Activated T-helper 1 cell treated with anti-CD3 and anti-CD28 coated beads, Interleukin-12 subunit alpha, Interleukin-12 subunit beta, Interleukin-2, Interleukin-4 antibody, amounts not matched to agents 30 ng/mL and 10 ng/mL and 1 ng/mL, durations not matched to agents 14 hours and 24 hours and 36 hours (primary cell): ENCODE data around the gene PPIP5K2. TPM values are rescaled to one million over a fixed set of nuclear protein-coding genes. Genes with fewer than 3 reads are reported as not detected.
"Not testable (repeated sequence)": the region's sequence is repeated elsewhere in the genome, so short reads cannot be mapped to it uniquely, and the experiment has no call there.

Experiments
- DNase-seq: peaks from one replicate; pipeline ENCODE4 v3.0.0; 2021; ENCODE audit warnings: low spot score
- H3K27ac Mint-ChIP-seq: one replicate; pipeline ENCODE4 v1.8.0; 2021; ENCODE audit warnings: mild to moderate bottlenecking, mixed read lengths
- H3K27me3 Mint-ChIP-seq: one replicate; pipeline ENCODE4 v1.8.0; 2022; ENCODE audit warnings: mild to moderate bottlenecking, moderate library complexity, mixed read lengths; ENCODE audit not compliant: insufficient read depth
- H3K36me3 Mint-ChIP-seq: one replicate; pipeline ENCODE4 v1.8.0; 2021; ENCODE audit warnings: low read depth, mixed read lengths
- H3K4me1 Mint-ChIP-seq: one replicate; pipeline ENCODE4 v1.8.0; 2021; ENCODE audit warnings: low read depth, mixed read lengths
- H3K4me3 Mint-ChIP-seq: one replicate; pipeline ENCODE4 v1.8.0; 2021; ENCODE audit warnings: mild to moderate bottlenecking, moderate library complexity, mixed read lengths
- H3K9me3 Mint-ChIP-seq: one replicate; pipeline ENCODE4 v1.8.0; 2021; ENCODE audit warnings: mixed read lengths
- intact Hi-C: fragments of 100-400 bp; cut with micrococcal nuclease; formaldehyde crosslinking; loops from one replicate; pipeline ENCODE4 v1.15.1; 2024
- total RNA-seq: library from RNA; stranded (reverse); gene quantifications from 2 replicates; pipeline ENCODE4 v1.2.3, GENCODE V29; 2022

Gene PPIP5K2
- total RNA-seq: 47.6 and 52.7 TPM in 2 replicates

DNA sequence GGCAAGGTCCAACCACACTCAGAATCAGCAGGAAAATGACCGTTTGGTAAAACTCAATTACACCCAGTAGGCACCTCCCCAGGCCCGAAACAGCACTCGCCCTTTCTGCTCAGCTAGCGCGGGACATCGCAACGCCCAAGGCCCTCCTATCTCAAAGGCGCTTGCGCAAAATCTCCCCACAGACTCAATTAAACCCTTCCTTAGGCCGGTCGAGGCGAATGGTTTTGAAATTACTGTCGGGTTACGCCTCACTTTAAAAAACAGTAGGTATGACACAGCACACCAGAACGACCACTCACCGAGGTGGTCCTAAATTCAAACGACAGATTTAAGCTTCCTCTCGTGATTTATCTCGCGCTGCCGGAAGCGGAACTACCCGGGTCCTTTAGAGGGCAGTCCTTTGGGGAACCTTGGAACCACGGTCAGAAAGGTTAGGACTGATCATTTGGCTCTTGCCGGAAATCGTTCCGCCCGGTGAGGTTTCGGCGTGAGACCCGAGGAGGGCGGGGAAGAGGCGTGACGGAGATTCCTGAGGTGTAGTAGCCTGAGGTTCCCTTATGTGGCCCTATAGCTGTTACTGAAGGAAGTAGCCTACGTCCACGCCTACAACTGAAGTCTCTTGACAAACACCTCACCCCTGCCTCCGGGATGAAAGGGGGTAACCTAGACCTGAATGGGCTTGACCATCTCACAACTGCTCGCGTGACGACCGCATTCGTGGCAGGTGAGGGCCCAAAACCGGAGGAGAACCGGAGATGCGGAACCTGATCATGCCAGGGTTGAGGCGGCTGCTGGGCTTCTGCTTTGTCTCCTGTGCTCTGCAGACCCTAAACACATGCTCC, at the start of gene PPIP5K2, which contains the start of gene GIN1:
TSS of gene PPIP5K2 (plus strand) at position 537 of the 842 bp plus-strand sequence. CDS start 9,289 bp downstream, outside the sequence.
TSS of gene GIN1 (minus strand) at position 374 of the 842 bp plus-strand sequence. CDS start 11,431 bp downstream, outside the sequence.
- peak; percentile 96 for DNase-seq
- H3K4me1 Mint-ChIP-seq: peaks cover 41% of the 10 kb centered on the region
- peaks cover 6% of the 10 kb centered on the region for H3K36me3 Mint-ChIP-seq
- no peaks in the 10 kb centered on the region for H3K27me3 Mint-ChIP-seq
- peak within 1 kb of the TSS; percentile 93 for H3K4me3 Mint-ChIP-seq
- intact Hi-C loops: loop anchor here (1.0 to 5.0 kb wide), 7 partner anchors 9 to 438 kb away; partner anchors contain the start of gene MACIR
- peak within 1 kb of the TSS; percentile 96 for H3K27ac Mint-ChIP-seq
- H3K9me3 Mint-ChIP-seq: no peaks in the 10 kb centered on the region

DNA sequence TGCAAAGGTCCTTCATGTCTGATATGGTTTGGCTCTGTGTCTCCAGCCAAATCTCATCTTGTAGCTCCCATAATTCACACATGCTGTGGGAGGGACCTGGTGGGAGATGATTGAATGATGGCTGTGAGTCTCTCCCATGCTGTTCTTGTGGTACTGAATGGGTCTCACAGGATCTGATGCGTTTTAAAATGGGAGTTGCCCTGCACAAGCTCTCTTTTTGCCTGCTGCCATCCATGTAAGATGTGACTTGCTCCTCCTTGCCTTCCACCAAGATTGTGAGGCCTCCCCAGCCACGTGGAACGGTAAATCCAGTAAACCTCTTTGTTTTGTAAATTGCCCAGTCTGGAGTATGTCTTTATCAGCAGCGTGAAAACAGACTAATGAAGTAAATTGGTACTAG, 46.6 kb upstream of the PPIP5K2 start:
- DNase-seq, H3K36me3 Mint-ChIP-seq, H3K4me1 Mint-ChIP-seq, H3K27me3 Mint-ChIP-seq, intact Hi-C loops, H3K27ac Mint-ChIP-seq, H3K4me3 Mint-ChIP-seq: not testable (repeated sequence)
- peaks cover 46% of the 10 kb centered on the region for H3K9me3 Mint-ChIP-seq

DNA sequence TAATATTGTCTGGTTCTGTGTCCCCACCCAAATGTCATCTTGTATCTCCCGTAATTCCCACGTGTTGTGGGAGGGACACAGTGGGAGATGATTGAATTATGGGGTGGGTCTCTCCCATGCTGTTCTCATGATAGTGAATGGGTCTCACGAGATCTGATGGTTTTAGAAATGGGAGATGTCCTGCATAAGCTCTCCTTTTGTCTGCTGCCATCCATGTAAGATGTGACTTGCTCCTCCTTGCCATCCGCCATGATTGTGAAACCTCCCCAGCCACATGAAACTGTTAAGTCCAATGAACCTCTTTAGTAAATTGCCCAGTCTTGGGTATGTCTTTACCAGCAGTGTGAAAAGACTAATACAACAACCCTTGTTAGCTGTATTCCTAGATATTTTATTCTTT, 44.7 kb upstream of the PPIP5K2 start:
- H3K27me3 Mint-ChIP-seq: peaks cover 4% of the 10 kb centered on the region

DNA sequence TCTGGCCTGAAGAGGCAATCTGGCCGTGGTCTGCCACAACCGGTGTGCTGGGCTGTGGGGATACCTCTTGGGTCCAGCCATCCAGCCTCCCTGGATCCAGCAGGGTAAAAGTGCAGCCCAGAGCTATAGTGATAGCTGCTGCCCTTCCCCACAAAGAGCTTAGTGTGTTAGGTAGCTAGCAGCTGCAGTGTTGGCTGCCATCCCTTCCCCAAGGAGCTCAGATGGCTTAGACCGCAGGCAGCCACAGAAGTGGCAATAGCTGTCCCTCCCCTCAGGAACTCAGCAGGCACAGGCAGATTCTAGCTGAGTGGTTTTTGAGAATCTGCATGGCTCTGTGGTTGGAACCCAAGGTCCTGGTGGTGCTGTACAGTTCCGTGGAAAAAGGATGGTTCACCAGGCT, 40.3 kb upstream of the PPIP5K2 start:
- H3K4me3 Mint-ChIP-seq: no peak overlapping the region
- peaks cover 2% of the 10 kb centered on the region for H3K27me3 Mint-ChIP-seq
- H3K36me3 Mint-ChIP-seq: peaks cover 5% of the 10 kb centered on the region
- H3K4me1 Mint-ChIP-seq: no peaks in the 10 kb centered on the region
- peaks cover 70% of the 10 kb centered on the region for H3K9me3 Mint-ChIP-seq
- no peak for DNase-seq
- intact Hi-C loops: no loop called here
- H3K27ac Mint-ChIP-seq: no peak overlapping the region

More for the DNA sequence above, 44.7 kb upstream of the PPIP5K2 start:
- no peak overlapping the region for H3K27ac Mint-ChIP-seq
- H3K4me1 Mint-ChIP-seq: no peaks in the 10 kb centered on the region
- DNase-seq: no peak
- H3K4me3 Mint-ChIP-seq: no peak overlapping the region
- H3K36me3 Mint-ChIP-seq: no peaks in the 10 kb centered on the region
- peaks cover 49% of the 10 kb centered on the region for H3K9me3 Mint-ChIP-seq
- intact Hi-C loops: no loop called here

DNA sequence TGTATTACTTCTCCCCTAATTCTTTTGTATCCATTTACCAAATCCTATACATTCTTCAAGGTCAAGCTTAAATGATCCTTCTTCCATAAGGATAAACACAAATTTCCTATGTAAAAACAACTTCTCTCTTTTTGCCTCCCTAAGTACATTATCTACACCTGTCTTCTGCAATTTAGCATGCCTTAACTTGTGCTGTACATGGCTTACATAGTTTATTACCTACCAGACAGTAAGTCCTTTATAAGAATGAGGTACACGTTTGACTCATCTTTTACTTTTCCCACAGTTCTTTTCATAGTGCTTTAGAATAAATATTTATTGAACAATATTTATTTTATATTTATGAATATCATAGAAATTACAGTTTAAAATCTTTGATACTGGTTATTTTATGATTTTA, 33.6 kb upstream of the PPIP5K2 start:
- H3K27me3 Mint-ChIP-seq: no peaks in the 10 kb centered on the region
- H3K36me3 Mint-ChIP-seq: peaks cover 27% of the 10 kb centered on the region
- no peak overlapping the region for H3K4me3 Mint-ChIP-seq
- no peak overlapping the region for H3K27ac Mint-ChIP-seq
- DNase-seq: no peak
- no peaks in the 10 kb centered on the region for H3K4me1 Mint-ChIP-seq
- H3K9me3 Mint-ChIP-seq: peaks cover 32% of the 10 kb centered on the region
- intact Hi-C loops: no loop called here

DNA sequence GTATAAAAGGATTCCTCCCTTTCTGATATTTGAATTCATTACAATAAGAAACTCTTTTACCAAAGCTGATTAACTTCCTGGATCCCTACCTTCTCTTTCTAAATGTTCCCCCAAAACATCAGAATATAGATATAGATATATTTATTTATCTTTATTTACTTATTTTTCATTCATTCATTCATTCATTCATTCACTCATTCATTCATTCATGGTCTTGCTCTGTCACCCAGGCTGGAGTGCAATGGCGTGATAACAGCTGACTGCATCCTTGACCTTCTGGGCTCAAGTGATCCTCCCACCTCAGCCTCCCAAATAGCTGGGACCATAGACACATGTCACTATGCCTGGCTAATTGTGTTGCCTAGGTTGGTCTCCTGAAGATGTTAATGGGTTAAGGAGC, 30.8 kb upstream of the PPIP5K2 start:
- H3K36me3 Mint-ChIP-seq: peaks cover 34% of the 10 kb centered on the region
- no peak overlapping the region for H3K4me3 Mint-ChIP-seq
- no peaks in the 10 kb centered on the region for H3K4me1 Mint-ChIP-seq
- no peaks in the 10 kb centered on the region for H3K27me3 Mint-ChIP-seq
- no peak overlapping the region for H3K27ac Mint-ChIP-seq
- intact Hi-C loops: no loop called here
- no peak for DNase-seq
- H3K9me3 Mint-ChIP-seq: peaks cover 10% of the 10 kb centered on the region

DNA sequence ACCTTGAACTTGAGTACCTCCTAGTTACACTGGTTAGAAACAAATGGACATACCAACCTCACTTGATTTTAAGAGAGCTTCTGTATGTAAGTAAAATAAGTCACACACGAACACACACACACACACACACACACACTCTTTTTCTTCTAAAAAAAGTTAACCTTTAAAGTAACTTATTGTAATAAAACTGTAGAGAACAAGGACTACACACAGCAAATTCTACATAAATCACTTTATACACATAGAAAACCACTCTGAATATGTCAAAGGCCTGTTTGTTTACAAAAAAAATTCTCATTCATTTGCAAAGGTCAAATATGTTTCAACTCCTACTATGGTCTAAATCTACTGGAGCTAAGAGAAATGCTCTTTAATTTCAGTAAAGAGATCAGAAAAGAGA, 29.3 kb upstream of the PPIP5K2 start:
- H3K36me3 Mint-ChIP-seq: peaks cover 28% of the 10 kb centered on the region
- H3K9me3 Mint-ChIP-seq: peaks cover 7% of the 10 kb centered on the region
- no peaks in the 10 kb centered on the region for H3K27me3 Mint-ChIP-seq
- H3K27ac Mint-ChIP-seq: no peak overlapping the region
- DNase-seq: no peak
- no peak overlapping the region for H3K4me3 Mint-ChIP-seq
- H3K4me1 Mint-ChIP-seq: no peaks in the 10 kb centered on the region
- intact Hi-C loops: no loop called here

DNA sequence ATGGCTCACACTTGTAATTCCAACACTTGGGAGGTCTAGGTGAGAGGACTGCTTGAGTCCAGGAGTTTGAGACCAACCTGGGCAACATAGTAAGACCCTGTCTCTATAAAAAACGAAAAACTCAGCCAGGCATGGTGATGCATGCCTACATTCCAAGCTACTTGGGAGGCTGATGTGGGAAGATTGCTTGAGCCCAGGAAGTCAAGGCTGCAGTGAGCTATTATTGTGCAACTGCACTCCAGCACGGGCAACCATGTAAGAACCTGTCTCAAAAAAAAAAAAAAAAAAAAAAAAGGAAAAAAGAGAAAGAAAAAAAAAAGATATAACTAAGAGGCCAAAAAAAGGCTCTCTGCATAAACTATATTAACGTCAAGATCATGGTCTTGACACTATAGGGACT, 27.4 kb upstream of the PPIP5K2 start:
- Mint-ChIP-seq H3K27ac (no peak overlapping the region), H3K9me3 (no peaks in the 10 kb centered on the region), H3K27me3 (no peaks in the 10 kb centered on the region), H3K36me3 (peaks cover 26% of the 10 kb centered on the region), H3K4me1 (no peaks in the 10 kb centered on the region), H3K4me3 (no peak overlapping the region)
- intact Hi-C loops: no loop called here
- no peak for DNase-seq

DNA sequence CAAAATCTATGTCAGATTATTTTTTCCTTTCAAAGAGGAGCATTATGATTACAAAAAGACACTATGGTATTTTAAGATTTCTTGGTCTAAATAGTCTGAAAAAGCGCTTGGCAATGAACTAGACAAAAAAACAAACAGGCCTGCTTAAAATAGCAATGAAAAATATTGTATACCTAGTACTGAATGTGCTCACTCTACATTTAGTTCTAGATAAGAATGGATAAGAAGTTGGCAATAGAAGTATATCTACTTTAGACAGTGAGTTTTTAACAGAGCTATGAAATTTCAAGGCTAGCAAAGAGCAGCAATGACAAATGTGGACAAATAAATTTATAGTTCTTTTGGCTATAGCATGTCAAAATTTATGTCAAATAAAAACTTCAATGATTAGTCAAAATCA, 26.4 kb upstream of the PPIP5K2 start:
- H3K36me3 Mint-ChIP-seq: peaks cover 26% of the 10 kb centered on the region
- no peak overlapping the region for H3K4me3 Mint-ChIP-seq
- H3K9me3 Mint-ChIP-seq: no peaks in the 10 kb centered on the region
- intact Hi-C loops: no loop called here
- no peaks in the 10 kb centered on the region for H3K4me1 Mint-ChIP-seq
- no peak overlapping the region for H3K27ac Mint-ChIP-seq
- no peaks in the 10 kb centered on the region for H3K27me3 Mint-ChIP-seq
- DNase-seq: no peak

DNA sequence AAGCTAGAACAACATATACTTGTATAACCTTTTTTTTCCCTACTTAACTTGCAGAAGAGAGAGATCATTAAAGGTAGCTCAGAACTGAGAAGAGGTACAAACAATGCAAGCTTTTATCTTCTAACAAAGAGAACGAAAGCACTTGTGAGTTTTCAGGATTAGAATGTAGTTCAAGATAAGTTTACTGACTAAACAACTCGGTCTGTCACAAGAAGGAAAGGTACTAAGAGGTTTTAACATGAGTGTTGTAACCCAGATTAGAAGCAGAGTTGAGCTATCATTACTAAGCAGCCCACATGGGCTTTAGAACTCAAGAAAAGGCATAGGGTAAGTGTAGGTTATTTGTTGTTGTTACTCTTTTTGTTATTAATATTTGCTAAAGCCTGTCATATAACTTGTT, 25.4 kb upstream of the PPIP5K2 start:
- H3K9me3 Mint-ChIP-seq: no peaks in the 10 kb centered on the region
- intact Hi-C loops: no loop called here
- H3K27me3 Mint-ChIP-seq: no peaks in the 10 kb centered on the region
- no peak for DNase-seq
- H3K4me1 Mint-ChIP-seq: no peaks in the 10 kb centered on the region
- H3K27ac Mint-ChIP-seq: no peak overlapping the region
- H3K4me3 Mint-ChIP-seq: no peak overlapping the region
- peaks cover 23% of the 10 kb centered on the region for H3K36me3 Mint-ChIP-seq

DNA sequence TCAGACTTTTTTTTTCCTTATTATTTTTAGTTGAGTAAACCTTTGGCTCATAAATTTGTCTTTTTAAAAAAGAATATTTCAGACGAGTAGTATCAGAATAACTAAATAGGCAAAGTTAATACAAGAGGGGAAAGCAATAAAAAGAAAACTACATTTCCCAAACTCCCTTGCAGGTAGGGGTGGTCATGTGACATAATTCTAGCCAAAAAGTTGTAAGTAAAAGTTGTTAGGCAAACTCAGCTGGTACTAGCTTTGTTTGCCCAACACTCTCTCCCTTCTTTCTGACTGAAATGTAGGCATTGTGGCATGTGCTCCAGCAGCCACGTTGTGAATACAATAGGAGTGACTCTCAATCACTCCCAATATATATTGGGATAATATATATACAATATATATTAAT, 21.1 kb upstream of the PPIP5K2 start:
- no peak for DNase-seq
- no peak overlapping the region for H3K27ac Mint-ChIP-seq
- H3K36me3 Mint-ChIP-seq: peaks cover 15% of the 10 kb centered on the region
- no peaks in the 10 kb centered on the region for H3K9me3 Mint-ChIP-seq
- intact Hi-C loops: no loop called here
- no peaks in the 10 kb centered on the region for H3K4me1 Mint-ChIP-seq
- no peak overlapping the region for H3K4me3 Mint-ChIP-seq
- H3K27me3 Mint-ChIP-seq: no peaks in the 10 kb centered on the region

DNA sequence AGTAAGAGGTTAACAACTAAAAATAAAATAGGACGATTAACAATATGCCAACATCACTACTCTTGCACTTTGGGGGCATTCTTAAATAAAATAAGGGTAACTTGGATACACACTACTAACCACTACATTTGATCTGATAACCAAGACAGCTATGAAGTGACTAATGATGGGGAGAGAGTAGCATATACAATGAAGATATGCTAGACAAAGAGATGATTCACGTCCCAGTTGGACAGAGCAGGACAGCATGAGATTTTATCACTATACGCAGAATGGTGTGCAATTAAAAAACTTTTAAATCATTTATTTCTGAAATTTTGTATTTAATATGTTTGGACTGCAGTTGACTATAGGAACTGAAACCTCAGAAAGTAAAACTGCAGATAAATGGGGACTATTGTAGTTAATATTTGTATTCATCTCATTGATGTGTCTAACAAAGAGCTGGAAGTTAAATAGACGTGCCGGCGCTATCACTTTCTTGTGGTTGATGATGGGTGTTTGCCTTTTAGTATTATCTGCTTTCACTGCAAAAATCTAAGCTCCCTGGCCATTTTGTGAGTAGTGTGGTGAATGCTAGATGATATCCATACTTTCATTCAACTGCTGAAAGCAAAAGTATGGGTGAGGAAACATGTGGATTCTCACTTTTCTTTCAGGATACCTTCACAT, 18.9 kb upstream of the PPIP5K2 start:
- Mint-ChIP-seq H3K9me3 (no peaks in the 10 kb centered on the region), H3K4me1 (no peaks in the 10 kb centered on the region), H3K36me3 (peaks cover 18% of the 10 kb centered on the region), H3K4me3 (no peak overlapping the region), H3K27ac (no peak overlapping the region), H3K27me3 (no peaks in the 10 kb centered on the region)
- DNase-seq: no peak
- intact Hi-C loops: no loop called here

DNA sequence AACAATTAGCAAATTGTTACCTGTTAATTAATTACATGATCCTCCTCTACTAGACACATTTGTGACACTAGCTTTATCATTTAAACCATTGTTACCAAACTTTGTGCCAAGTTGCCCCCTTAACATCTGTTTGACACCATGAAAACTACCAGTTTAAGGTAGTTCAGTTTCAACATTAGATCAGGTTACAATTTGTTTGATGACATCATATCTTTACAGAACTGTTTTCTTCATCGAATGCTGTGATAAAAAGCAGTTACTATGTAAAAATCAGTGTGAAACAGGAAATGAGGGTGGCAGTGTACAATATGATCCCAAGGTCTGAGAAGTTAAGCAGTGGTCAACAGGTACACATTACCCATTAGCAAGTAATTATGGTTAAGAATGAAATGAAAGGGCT, 17.9 kb upstream of the PPIP5K2 start:
- H3K4me1 Mint-ChIP-seq: no peaks in the 10 kb centered on the region
- no peak for DNase-seq
- H3K4me3 Mint-ChIP-seq: no peak overlapping the region
- no peak overlapping the region for H3K27ac Mint-ChIP-seq
- H3K9me3 Mint-ChIP-seq: no peaks in the 10 kb centered on the region
- peaks cover 18% of the 10 kb centered on the region for H3K36me3 Mint-ChIP-seq
- intact Hi-C loops: no loop called here
- no peaks in the 10 kb centered on the region for H3K27me3 Mint-ChIP-seq
